Fibroblast of upper back skin (primary cell): ENCODE results near the gene NLRP9.

Experiments
- DNase-seq: peaks from one replicate; pipeline ENCODE4 v3.0.0-alpha.2; 2013

Gene NLRP9

DNA sequence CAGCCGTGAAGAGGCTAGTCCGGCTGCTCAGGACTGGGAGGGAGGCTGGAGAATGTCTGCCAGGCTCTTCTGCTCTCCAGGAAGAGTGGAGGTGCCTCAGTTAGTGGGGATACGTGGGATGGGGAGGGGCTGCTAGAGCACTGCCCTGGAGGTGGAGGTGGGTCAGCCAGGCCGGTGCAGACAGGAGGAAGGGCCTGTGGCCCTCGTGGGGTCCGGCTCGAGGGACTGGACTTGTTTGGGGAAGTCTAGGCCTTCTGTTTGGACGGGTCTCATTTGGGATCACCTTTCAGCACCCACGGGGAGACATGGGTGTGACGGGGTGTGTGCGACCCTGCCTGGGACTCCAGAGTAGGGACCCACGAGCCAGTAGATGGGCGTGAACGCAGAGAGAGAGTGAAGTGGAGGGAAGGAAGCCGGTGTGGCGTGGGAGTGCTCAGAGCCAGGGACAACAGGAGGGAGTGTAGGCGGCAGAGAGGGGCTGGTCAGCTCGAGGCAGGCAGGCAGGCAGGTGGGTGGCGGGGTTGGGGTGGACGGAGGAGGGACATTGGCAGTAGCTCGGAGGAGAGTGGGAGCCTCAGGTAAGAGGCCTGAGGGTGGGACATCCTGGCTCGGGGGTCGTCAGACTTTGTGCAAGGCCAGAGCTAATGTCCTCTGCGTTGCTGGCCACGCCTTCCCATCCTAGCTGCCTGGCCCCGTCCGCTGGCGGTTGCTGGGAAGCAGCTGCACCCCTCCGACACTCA, 51.7 kb downstream of the NLRP9 start:
- DNase-seq = no peak

DNA sequence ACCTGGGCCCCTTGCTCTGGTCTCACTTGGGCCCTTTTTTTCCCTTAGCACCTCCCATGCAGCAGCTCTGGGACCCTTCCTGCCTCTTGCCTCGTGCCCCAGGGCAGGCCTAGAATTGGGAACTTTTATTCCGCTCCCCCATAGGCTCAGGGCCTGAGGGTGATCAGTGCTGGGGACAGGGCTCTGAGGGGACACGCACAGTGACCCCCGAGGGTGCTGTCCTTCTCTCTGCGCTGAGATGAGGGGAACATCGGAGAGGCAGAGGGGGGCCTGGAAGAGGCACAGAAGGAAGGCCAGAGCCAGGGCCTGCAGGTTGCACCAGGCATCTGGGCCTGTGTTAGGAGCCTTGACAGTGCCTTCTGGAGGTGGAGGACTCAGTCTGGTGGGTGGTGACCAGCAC, 52.4 kb downstream of the NLRP9 start:
- DNase-seq = no peak

DNA sequence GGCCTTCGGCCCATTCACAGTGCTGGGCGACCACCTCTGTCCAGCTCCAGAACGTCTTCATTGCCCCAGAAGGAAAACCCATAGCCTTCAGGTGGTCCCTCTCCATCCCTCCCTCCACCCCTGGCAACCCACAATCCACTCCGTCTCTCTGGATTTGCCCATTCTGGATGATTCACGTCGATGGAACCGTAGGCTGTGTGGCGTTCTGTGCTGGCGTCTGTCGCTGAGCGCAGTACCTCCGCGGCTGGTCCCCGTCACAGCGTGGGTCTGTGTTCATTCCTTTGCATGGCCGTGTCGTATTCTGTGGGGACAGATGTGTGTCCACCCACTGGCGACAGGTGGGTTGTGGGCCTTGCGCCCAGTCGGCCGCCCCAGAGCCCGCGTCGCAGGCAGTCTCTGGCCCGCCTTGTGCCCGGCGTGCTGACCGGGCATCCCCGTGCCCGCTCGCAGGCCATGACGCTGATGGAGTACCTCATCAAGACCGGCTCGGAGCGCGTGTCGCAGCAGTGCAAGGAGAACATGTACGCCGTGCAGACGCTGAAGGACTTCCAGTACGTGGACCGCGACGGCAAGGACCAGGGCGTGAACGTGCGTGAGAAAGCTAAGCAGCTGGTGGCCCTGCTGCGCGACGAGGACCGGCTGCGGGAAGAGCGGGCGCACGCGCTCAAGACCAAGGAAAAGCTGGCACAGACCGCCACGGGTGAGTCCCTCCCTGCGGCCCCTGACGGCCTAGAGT, 53.1 kb downstream of the NLRP9 start:
- no peak for DNase-seq

DNA sequence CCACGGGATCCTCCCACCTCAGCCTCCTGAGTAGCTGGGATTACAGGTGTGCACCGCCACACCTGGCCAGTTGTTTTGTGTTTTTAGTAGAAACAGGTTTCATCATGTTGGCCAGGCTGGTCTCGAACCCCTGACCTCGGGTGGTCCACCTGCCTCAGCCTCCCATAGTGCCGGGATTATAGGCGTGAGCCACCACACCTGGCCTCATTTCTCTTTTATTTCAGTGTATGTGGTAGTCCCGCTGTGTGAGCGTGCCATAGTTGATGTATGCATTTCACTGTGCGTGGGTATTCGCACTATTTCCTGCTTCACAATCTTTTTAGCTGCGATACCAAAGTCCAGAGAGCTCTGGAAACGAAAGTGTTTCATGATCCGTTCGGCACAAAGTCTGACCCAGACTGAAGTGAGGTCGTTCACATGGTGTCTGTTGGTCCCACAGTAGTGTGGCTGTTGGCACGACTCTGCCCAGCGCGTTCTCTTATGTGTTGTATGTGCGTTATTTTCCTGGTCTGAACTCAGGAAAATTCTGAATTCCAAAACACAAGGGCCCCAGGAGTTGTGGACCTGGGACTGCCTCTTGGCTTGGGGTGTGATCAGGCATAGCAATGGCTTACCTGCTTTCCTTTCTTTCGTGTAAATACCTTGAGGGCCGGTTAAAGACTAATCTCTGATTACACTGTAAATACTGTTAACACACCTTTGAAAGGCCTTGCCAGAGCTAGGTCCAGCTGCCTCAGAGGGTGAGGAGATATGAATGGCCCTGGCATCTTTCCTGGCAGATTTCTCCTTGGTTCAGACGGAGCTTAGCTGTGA, 54.5 kb downstream of the NLRP9 start:
- DNase-seq = no peak

DNA sequence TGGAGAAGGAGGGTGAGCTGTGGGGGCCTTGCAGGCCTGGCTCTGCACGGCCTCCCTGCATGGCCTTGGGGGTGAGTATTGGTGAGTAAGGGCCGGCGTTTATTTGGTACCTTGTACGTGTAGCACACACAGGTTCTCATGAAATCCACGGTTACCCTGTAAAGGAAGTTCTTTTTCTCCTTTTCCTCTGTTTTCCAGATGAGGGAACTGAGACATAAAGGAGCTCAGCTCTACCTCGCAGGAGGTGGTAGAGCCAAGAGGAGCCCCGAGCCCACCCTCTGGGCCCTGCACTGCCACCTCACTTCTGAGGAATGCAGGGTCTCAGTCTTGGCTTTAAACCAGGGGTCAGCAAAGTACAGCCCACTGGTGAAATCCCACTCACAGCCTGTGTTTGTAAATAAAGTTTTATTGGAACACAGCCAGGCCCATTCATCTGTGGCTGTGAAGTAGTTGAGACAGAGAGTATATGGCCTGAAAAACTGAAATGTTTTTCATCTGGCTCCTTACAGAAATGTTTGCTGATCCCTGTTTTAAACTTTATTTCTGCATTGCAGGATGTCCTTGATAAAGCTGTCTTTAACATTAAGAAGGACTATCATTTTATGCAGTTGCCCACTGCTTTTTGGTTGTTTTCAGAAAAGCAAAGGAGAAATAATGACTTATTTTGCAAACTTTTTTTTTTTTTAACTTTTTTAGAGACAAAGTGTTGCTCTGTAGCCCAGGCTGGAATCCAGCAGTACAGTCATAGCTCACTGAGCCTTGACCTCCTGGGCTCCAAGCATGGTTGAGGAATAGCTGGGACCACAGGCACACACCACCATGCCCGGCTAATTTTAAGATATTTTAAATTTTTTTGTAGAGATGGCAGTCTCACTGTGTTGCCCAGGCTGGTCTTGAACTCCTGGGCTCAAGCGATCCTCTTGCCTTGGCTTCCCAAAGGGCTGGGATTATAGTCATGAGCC, 56.8 kb downstream of the NLRP9 start:
- no peak for DNase-seq

DNA sequence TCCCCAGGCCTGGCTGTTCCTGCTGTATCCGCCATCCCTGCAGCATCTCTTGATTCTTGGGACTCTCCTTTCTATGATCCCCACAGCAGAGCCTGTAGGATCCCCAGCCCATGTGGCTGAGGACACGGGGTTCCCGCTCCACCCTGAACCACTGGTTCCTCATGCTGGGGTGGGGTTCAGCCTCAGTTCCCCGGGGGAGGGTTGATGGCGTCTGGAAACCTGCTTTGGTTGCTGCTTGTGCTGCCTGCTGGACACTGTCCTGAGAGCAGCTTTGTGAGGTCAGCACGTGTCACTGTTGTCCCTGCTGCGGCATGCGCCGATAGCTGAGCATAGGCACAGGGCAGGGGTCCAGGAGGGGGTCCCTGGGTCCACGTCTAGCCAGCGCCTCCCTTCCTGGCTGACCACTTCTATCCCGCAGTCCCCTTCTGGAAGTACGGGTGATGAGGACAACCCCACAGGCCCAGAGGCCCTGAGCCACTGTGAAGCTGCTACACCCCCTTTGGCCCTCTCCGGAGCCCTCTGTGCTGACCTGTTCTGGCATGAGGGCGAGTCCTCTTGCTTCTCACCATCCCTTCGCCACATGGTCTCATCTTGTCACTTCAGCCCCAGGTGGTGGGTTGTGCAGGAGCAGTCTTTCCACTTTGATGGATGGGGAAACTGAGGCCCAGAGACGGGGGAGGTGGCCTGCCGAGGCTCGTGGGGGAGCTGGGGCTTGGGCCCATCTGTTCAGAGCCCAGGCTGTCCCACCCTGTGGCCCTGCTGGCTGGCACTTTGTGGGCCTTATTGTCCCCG, 57.7 kb downstream of the NLRP9 start:
- no peak for DNase-seq

DNA sequence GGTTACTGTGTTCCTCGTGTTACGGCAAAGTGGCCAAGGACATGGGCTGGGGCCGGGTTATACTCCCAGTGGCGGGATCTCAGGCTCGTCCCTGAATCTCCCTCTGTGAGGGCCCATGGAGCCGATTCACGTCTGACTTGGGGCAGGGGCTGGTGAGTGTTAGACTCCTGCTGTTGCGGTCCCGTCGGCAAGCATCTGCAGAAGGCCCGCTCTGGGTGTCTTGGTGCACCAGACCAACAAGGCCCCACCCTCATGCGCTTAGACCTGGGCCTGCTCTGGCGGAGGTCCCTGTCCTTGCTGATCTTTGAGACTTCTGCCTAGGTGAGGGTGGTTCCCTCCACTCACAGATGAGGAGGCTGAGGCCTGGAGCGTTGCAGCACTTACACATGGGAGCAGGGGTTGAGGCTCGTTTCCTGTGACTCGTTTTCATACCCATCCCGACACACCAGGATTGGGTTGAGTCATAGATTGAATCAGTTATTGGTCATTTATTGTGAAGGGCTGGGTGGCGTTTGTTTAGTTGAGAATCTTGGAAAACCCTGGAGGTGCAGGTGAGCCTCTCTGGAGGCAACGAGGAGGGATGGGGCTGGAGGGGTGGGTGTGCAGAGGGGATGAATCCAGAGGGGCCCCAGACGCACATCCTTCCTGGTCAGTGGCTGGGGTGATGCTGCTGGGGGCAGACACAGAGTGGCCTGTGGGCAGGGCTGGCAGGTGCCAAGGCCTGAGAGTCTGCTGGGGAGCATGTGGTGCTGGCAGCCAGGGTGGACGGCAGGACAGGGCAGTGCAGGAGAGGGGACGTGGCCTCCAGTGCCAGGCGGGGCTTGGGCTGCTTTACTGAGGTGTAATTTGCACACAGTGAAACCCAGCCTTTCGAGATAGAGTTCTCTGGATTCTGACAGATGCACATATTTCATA, 58.6 kb downstream of the NLRP9 start:
- no peak for DNase-seq

DNA sequence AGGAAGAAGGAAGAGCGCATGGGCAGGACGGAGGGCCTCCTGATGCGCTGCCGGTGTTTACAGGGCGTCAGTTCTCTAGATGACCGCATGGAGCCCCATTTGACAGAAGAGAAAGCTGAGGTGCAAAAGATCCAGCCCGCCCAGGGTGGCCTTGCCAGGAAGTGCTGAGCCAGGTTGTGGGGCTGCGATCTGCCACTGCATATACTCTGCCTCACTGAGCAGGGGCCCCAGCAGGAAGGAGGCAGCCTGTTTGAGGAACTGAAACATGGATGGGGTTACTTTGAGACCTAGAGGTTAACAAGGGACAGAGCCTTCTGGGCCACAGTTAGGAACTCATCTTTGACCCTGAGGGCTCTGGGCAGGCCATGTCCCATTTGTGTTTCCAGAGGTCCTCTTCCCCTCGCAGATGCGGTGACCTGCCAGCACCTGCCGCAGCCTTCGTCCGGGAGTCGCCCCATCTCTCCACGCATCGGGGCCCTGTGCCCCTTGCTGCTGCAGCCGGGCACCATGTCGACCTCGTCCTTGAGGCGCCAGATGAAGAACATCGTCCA, 60.0 kb downstream of the NLRP9 start:
- no peak for DNase-seq

DNA sequence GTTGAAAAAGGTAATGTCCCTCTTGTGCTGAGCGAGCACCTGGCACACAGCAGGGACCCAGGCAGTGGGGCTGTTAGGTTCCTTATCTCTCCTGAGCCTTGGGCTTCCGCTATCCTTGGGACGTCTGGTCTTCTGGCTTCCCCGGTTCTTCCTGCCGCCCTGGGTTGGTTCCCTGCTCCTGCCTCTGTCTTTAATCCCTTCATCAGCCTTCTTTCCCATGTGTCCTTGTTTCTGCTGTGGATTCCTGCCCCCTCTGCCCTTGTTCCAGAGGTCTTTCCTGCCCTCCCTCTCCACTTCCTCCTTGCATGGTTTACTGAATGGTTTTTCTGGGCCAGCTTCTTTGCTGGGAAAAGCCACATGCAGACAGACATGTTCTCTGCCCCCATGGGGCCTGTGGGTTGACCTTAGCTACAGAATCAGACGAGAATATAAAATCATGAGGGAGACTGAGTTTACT, 60.6 kb downstream of the NLRP9 start:
- DNase-seq = no peak

DNA sequence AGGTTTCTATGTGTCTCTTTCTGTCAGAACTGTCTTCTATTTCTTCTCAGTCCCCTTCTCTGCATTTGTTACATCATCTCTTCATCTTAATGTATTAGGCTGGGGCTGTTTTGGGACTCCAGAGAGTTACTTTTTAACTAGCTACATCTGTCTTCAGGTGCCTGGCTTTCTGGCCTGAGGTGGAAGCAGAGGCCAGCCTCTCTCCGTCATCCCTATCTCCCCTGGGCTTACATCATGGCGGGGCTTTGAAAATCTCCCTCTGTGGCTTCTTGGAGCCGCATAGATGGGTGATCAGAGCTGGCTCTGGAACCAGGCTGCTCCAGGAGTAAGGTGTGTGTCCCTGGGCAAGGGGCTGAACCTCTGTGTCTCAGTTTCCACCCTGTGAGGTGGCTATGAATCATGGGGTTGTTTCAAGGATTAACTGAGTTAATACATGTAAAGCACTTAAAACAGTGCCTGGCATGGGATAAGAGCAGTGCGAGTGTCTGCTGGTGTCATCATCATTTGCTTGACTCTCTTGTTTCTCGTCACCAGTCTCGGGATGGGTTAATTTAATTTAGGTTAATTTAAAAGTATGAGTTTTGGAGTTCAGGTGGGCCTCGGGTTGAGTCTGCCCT, 61.2 kb downstream of the NLRP9 start:
- DNase-seq = no peak

DNA sequence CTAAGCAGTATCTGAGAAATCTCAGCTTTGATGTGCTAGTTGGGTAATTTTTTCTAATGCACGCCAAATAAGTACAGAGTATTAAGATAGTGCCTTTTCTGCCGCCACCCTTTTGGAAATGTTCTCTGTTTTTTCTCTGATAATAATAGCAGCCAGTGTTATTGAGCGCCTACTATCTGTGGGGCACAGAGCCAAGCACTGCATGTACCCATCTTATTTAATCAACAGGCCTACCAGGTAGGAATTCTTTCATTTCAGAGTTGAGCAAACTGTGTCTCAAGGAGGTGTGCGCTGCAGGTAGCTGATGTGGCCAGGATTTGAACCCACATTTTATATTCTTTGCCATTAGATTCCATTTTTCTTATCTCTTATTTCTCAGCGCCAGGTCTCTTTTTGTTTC, 61.8 kb downstream of the NLRP9 start:
- no peak for DNase-seq

DNA sequence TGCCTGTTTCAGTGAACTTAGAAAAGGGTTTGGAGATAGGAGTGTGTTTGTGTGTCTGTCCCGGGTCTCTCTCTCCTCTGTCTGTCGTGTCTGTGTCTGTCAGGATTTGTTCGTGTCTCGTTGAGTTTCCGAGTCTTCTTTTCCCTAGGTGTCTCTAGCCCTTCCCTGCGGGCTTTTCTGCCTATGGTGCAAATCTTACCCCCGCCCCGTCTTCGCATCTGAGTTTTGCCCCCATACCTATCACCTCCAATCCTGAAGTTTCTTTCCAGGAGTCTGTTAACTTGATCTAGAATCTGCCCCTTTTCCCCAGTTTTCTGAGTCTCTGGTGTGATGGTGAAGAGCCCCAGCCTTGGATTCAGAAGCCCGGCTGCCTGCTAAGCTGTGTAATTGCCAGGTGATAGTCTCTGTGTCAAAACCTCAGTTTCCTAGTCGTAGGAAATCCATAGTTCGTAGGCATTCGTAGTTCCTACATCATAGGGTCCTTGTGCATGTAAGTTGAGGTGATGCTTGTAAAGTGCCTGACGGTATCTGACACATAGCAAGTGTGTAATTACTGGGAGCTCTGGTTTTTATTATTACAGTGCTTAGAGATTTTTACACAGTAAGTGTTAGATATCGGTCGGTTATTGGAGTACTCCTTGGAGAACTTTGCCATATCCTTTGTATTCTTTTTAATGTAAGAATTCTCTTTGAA, 62.4 kb downstream of the NLRP9 start:
- no peak for DNase-seq

DNA sequence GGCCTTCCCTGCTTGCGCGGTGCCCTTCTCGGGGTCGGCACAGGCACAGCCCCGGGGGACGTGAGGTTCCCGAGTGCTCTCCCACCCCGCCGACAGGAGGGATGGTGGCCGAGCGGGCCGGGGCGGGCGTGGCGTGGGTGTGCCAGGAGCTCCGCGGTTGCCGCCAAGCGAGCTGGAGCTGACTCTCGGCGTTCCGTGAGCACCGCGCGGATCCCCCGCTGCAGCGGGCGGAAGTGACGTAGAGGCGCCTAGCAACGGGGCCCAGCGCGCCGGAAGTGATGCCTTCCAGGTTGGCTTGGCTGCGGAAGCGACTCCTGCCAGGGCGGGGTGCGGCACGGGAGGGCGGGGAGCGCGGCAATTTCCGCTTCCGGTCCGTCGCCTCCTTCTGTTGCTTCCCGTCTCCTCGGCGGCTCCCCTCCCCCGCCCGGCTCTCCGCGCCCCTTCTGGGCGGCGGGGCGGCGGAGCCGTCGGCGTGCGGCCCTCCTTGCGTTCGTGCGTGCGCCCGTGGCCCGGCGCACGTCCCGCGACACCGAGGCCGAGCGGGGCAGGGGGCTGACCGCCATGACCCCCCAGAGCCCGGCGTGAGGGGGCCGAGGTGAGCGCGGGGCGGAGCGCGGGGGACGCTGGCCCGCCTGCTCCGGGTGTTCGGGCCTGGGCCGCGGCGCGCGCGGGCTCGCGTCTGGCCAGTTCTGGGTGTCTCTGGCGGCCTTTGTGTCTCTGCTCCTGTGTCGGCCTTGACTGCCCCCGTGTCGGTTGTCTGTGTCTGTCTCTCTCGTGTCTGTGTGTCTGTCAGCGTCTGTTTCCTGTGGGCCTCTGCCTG, 63.2 kb downstream of the NLRP9 start, which contains the start of gene EPN1:
Gene EPN1 (plus strand): TSS at position 386 of the 820 bp plus-strand sequence. CDS start 3,402 bp downstream, outside the sequence.
- DNase-seq = peak; percentile 96

DNA sequence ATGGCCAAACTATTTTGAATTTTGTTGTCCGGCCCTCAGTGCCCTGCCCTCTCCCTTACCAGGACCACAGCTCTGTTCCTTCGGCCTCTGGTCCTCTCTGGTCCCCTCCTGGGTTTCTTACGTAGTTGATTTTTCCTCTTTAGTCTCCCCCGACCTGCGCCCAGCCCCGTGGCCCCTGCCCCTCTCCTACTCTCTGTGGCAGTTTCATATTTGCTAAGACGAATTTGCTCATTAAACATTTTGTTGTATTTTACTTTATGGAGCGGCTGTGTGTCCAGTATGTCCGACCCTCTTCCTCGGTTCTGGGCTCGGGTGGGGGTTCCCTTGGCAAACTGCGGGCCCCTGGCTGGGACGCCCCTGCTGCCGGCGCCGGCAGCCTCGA, 63.8 kb downstream of the NLRP9 start:
- no peak for DNase-seq

DNA sequence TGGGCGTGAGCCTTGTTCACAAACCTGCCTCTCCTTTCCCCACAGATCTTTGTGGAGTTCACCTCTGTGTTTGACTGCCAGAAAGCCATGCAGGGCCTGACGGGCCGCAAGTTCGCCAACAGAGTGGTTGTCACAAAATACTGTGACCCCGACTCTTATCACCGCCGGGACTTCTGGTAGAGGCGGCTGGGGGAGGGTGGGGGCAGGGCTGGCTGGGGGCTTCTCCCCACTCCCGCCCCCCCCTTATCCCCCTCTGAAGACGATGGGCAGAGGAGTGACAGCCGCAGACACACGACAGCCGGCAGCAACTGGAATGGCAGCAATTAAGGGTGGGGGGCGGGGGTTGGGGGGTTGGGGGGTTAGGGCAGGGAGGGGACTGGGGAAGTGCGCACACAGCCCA, 64.3 kb downstream of the NLRP9 start:
- DNase-seq = no peak

DNA sequence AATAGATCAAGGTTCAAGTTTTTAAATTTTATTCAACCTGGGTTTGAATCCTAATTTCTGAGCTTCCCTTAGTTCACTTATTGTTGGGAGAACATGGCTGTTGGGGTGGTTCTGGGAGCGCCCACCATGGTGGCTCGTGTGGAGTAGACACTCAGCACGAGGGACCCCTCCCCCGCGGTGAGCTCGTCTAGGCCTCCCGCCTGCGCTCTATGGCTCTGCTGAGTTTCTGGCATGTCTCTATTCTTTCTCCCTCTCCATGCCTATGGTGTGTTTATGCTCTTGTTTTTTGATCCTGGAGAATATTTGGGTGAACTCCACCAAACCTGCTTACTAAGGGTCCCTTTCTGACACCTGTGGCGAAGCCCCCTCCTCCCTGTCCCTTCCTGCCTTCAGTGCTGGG, 64.7 kb downstream of the NLRP9 start:
- no peak for DNase-seq

DNA sequence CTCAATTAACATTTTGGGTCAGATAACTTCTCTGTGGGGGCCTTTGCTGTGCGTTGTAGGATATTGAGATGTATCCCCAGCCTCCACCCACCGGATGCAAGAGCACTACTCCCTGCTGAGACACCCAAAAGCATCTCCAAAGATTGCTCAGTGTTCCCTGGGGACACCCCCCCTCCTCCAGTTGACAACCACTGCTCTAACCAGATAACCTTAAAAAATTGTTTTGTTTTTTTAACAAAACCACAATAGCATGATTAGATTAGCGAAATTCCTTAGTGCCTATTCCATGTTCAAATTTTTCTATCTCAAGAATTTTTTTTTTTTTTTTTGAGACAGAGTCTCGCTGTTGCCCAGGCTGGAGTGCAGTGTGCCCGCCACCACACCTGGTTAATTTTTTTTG, 65.8 kb downstream of the NLRP9 start:
- DNase-seq = peak; percentile 19

DNA sequence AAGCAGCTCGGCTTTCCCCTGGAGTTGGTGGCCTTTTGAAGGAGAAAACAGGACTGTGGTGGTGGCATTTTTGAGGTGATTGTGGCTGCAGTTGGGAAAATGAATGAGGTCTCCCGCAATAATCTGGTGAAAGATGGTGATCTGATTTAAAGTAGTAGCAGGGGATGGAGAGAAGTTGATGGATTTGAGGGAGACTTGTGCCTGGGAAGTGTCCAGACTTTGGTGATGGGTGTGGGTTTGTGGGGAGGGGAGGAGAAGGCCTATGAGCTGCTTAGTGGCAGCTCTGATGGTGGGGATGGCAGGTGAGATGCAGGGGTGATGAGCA, 67.2 kb downstream of the NLRP9 start:
- no peak for DNase-seq
